ENCODE results near the gene FAM228A.

The FAM228A gene

GRCh38 chr2:24200799-24201198, 25.9 kb downstream of the FAM228A start:
- Histone ChIP-seq H3K4me1 (ENCODE audit: control insufficient read depth, low read length) (peaks cover 23% of the 10 kb centered on the region), H3K4me3 (ENCODE audit: low read length) (no peak overlapping the region), H4K20me1 (ENCODE audit: control insufficient read depth, insufficient read depth, low read depth, low read length) (no peaks in the 10 kb centered on the region), H3K4me2 (ENCODE audit: low read length) (no peak overlapping the region), H3K9me2 (replicated peaks; ENCODE audit: control insufficient read depth, low read length) (no peaks in the 10 kb centered on the region), H3K36me3 (ENCODE audit: control insufficient read depth, low read length) (peaks cover 12% of the 10 kb centered on the region; the same call in 1 of the 2 replicates), H3K9me3 (ENCODE audit: control insufficient read depth, insufficient read depth, low read length) (no peaks in the 10 kb centered on the region), H3F3A (ENCODE audit: control insufficient read depth, insufficient read depth) (no peaks in the 10 kb centered on the region), H3K27ac (ENCODE audit: low read depth, low read length) (no peak overlapping the region), H3K79me2 (ENCODE audit: control insufficient read depth, low read length) (no peaks in the 10 kb centered on the region), H3K27me3 (ENCODE audit: control insufficient read depth, low read length) (no peaks in the 10 kb centered on the region)
- no peak for TF ChIP-seq EZH2phosphoT487 (IDR thresholded peaks at IDR 0.05; ENCODE audit: borderline replicate concordance, low read length)
- no peak for TF ChIP-seq CTCF (IDR thresholded peaks at IDR 0.05; ENCODE audit: low read depth, low read length, poor library complexity, severe bottlenecking)

DNA sequence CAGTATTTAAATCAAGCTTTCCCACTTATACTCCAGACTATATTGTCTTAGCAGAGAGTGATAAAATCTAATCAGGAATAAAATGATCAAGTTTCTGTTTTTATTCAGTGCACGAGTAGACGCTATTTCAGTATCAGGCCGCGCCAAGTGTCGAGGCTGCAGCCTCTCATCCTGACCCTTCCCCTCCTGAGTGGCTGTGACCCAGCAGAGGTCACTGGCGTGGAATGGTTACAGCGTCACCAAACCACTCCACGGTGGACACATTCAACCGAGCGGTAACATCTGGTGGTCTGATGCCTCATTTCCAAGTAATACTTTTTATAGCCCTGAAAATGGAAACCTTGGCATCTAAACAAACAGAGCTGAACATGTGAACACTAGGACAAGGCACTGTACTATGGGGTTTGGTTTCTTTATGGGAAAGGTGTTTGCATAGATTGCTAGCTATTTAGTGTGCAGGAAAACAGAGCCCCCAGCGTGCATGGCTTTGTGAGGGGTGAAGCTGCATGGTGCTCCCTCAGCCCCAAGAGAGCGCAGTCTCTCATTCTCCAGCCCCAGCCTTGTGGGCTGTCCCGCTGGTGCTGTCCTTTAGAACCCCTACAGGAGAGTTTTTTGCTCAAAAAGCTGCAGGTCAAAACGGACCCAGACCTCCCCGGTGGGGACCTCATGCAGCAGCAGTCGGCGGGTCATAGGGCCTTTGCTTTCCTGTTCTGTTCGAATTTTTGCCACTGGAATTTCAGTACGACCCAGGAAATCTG, 28.4 kb downstream of the FAM228A start:
- H3F3A ChIP-seq (ENCODE audit: control insufficient read depth, insufficient read depth), result no peaks in the 10 kb centered on the region
- H3K36me3 ChIP-seq (ENCODE audit: control insufficient read depth, low read length), result peaks cover 12% of the 10 kb centered on the region; the same call in 1 of the 2 replicates
- H3K4me3 ChIP-seq (ENCODE audit: low read length), result no peak overlapping the region
- no peaks in the 10 kb centered on the region for H3K9me3 ChIP-seq (ENCODE audit: control insufficient read depth, insufficient read depth, low read length)
- no peaks in the 10 kb centered on the region for H3K27me3 ChIP-seq (ENCODE audit: control insufficient read depth, low read length)
- H3K9me2 ChIP-seq (replicated peaks; ENCODE audit: control insufficient read depth, low read length), result no peaks in the 10 kb centered on the region
- no peak overlapping the region for H3K4me2 ChIP-seq (ENCODE audit: low read length)
- TF ChIP-seq CTCF (IDR thresholded peaks at IDR 0.05; ENCODE audit: low read depth, low read length, poor library complexity, severe bottlenecking) (no peak), EZH2phosphoT487 (IDR thresholded peaks at IDR 0.05; ENCODE audit: borderline replicate concordance, low read length) (no peak)
- peaks cover 23% of the 10 kb centered on the region for H3K4me1 ChIP-seq (ENCODE audit: control insufficient read depth, low read length)
- no peaks in the 10 kb centered on the region for H4K20me1 ChIP-seq (ENCODE audit: control insufficient read depth, insufficient read depth, low read depth, low read length)
- no peak overlapping the region for H3K27ac ChIP-seq (ENCODE audit: low read depth, low read length)
- H3K79me2 ChIP-seq (ENCODE audit: control insufficient read depth, low read length), result no peaks in the 10 kb centered on the region

DNA sequence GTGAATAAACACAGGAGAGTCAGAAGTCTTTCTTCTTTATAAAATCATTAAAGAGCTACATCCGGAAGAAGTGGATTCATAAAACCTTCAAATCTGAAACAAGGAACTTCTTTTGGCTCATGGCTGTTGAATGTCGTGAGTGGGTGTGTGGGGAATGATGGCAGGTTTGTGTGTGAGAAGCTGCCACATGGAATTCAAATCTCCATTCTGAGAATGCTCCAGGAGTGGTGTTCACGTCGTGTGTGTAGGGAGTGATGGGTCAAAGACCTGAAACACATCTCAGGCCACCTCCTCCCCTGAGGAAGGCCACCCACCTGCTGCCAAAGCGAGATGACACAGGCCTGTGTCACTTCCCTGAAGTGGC, 28.9 kb downstream of the FAM228A start:
- Histone ChIP-seq H3F3A (ENCODE audit: control insufficient read depth, insufficient read depth) (no peaks in the 10 kb centered on the region), H3K79me2 (ENCODE audit: control insufficient read depth, low read length) (no peaks in the 10 kb centered on the region), H3K27ac (ENCODE audit: low read depth, low read length) (no peak overlapping the region), H3K9me2 (replicated peaks; ENCODE audit: control insufficient read depth, low read length) (no peaks in the 10 kb centered on the region), H4K20me1 (ENCODE audit: control insufficient read depth, insufficient read depth, low read depth, low read length) (no peaks in the 10 kb centered on the region), H3K4me2 (ENCODE audit: low read length) (no peak overlapping the region), H3K9me3 (ENCODE audit: control insufficient read depth, insufficient read depth, low read length) (no peaks in the 10 kb centered on the region), H3K4me1 (ENCODE audit: control insufficient read depth, low read length) (peaks cover 22% of the 10 kb centered on the region), H3K27me3 (ENCODE audit: control insufficient read depth, low read length) (no peaks in the 10 kb centered on the region), H3K4me3 (ENCODE audit: low read length) (no peak overlapping the region), H3K36me3 (ENCODE audit: control insufficient read depth, low read length) (peaks cover 12% of the 10 kb centered on the region; the same call in 1 of the 2 replicates)
- TF ChIP-seq CTCF (IDR thresholded peaks at IDR 0.05; ENCODE audit: low read depth, low read length, poor library complexity, severe bottlenecking) (no peak), EZH2phosphoT487 (IDR thresholded peaks at IDR 0.05; ENCODE audit: borderline replicate concordance, low read length) (no peak)

All from DOHH2 (cell line).